SU-DHL-6 (cell line): Measurements from ENCODE around the gene TMCC3.

Experiments used
- H2AFZ ChIP-seq: fragments of 200-600 bp; sonication (generic); 2 replicates; pipeline ENCODE4 v1.6.1; 2014; ENCODE audit warnings: low read depth, mild to moderate bottlenecking, moderate library complexity, mixed read lengths, antibody characterized with exemption, low read length; ENCODE audit not compliant: severe bottlenecking
- H3F3A ChIP-seq: fragments of 200-600 bp; shearing (Covaris generic); 2 replicates; pipeline ENCODE4 v1.6.0; 2016; ENCODE audit warnings: antibody characterized with exemption, mild to moderate bottlenecking; ENCODE audit not compliant: insufficient read depth
- H3K27ac ChIP-seq: fragments of 200-600 bp; sonication (generic); 2 replicates; pipeline ENCODE4 v1.5.1; 2016; ENCODE audit warnings: low read depth, mild to moderate bottlenecking, low read length, moderate library complexity, mixed read lengths
- H3K27me3 ChIP-seq: fragments of 200-600 bp; sonication (generic), shearing (Covaris generic); 2 replicates; pipeline ENCODE4 v1.6.0; 2014; ENCODE audit warnings: mild to moderate bottlenecking, low read length
- H3K36me3 ChIP-seq: fragments of 200-600 bp; sonication (generic); 2 replicates; pipeline ENCODE4 v1.6.1; 2014; ENCODE audit warnings: mild to moderate bottlenecking, low read length, mixed read lengths
- H3K4me2 ChIP-seq: fragments of 300-600, 200-600 bp; shearing (Covaris generic), sonication (generic); 2 replicates; pipeline ENCODE4 v1.6.0; 2014; ENCODE audit warnings: low read length, low read depth, mild to moderate bottlenecking; ENCODE audit not compliant: poor library complexity, severe bottlenecking
- H3K4me3 ChIP-seq: fragments of 200-600 bp; sonication (generic); 2 replicates; pipeline ENCODE4 v1.5.1; 2014; ENCODE audit warnings: antibody characterized with exemption, low read length, mild to moderate bottlenecking, mixed read lengths; ENCODE audit not compliant: insufficient read depth, poor library complexity, severe bottlenecking
- H3K79me2 ChIP-seq: fragments of 200-600 bp; sonication (generic); 2 replicates; pipeline ENCODE4 v1.6.1; 2014; ENCODE audit warnings: mild to moderate bottlenecking, low read length, moderate library complexity; ENCODE audit not compliant: insufficient read depth
- H3K9ac ChIP-seq: fragments of 200-600 bp; sonication (generic); 2 replicates; pipeline ENCODE4 v1.7.0; 2014; ENCODE audit warnings: mild to moderate bottlenecking, low read length
- H3K9me2 ChIP-seq: fragments of 200-600 bp; sonication (generic); replicated peaks from 2 replicates; pipeline ENCODE4 v1.6.1; 2014; ENCODE audit warnings: low read length; ENCODE audit not compliant: insufficient read depth
- H3K9me3 ChIP-seq: fragments of 200-600 bp; sonication (generic); 2 replicates; pipeline ENCODE4 v1.6.1; 2014; ENCODE audit warnings: low read length, mixed read lengths; ENCODE audit not compliant: insufficient read depth
- H4K20me1 ChIP-seq: fragments of 200-600 bp; sonication (generic); 2 replicates; pipeline ENCODE4 v1.6.1; 2014; ENCODE audit warnings: low read depth, mild to moderate bottlenecking, antibody characterized with exemption, low read length, moderate library complexity, mixed read lengths
- EZH2phosphoT487 ChIP-seq: fragments of 200-600 bp; sonication (generic), shearing (Covaris generic); conservative IDR thresholded peaks from 2 replicates; pipeline ENCODE4 v1.6.1; 2018; ENCODE audit warnings: mild to moderate bottlenecking, antibody characterized with exemption, low read length, moderate library complexity, mixed read lengths
- TF ChIP-seq, protein P1 (sequence below): fragments of 200-600 bp; sonication (generic); IDR thresholded peaks from one replicate; pipeline ENCODE4 v1.5.1; 2017; ENCODE audit warnings: antibody characterized with exemption, mild to moderate bottlenecking, low read length, moderate library complexity; ENCODE audit not compliant: insufficient read depth, poor library complexity, severe bottlenecking

Gene TMCC3

DNA sequence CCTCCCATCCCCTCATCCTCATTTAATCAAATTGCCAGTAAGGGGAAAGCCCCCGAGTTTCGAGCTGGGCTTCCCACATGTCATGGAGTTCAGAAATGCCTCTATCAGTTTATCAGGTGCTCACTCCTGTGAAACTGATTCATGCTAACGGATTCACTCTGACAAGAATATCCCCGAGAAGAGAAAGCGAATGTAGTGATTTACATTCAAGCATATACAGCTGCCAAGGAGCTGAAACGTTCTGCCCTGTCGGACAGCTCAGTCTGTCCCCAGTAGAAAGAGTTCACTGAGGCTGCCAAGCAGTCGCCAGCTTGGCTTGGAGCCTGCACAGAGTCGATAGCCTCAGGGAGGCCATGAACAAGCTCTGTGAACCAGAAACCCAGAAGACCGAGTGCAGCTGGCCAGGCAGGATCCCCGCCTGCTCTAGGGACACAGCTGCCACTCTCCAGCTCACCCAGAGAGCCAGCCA lies 88.4 kb downstream of the TMCC3 start:
- H3K9me3 ChIP-seq: no peaks in the 10 kb centered on the region
- H3K36me3 ChIP-seq: no peaks in the 10 kb centered on the region
- H3K27me3 ChIP-seq: no peaks in the 10 kb centered on the region
- no peak overlapping the region for H3K4me3 ChIP-seq
- TF ChIP-seq, protein P1, sequence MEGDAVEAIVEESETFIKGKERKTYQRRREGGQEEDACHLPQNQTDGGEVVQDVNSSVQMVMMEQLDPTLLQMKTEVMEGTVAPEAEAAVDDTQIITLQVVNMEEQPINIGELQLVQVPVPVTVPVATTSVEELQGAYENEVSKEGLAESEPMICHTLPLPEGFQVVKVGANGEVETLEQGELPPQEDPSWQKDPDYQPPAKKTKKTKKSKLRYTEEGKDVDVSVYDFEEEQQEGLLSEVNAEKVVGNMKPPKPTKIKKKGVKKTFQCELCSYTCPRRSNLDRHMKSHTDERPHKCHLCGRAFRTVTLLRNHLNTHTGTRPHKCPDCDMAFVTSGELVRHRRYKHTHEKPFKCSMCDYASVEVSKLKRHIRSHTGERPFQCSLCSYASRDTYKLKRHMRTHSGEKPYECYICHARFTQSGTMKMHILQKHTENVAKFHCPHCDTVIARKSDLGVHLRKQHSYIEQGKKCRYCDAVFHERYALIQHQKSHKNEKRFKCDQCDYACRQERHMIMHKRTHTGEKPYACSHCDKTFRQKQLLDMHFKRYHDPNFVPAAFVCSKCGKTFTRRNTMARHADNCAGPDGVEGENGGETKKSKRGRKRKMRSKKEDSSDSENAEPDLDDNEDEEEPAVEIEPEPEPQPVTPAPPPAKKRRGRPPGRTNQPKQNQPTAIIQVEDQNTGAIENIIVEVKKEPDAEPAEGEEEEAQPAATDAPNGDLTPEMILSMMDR: no peak
- no peak for TF ChIP-seq EZH2phosphoT487
- no peak overlapping the region for H3K27ac ChIP-seq
- H3K79me2 ChIP-seq: no peaks in the 10 kb centered on the region
- no peak overlapping the region for H3K9ac ChIP-seq
- no peak overlapping the region for H2AFZ ChIP-seq
- H3F3A ChIP-seq: no peaks in the 10 kb centered on the region
- no peaks in the 10 kb centered on the region for H3K9me2 ChIP-seq
- H4K20me1 ChIP-seq: no peaks in the 10 kb centered on the region
- H3K4me2 ChIP-seq: no peak overlapping the region

DNA sequence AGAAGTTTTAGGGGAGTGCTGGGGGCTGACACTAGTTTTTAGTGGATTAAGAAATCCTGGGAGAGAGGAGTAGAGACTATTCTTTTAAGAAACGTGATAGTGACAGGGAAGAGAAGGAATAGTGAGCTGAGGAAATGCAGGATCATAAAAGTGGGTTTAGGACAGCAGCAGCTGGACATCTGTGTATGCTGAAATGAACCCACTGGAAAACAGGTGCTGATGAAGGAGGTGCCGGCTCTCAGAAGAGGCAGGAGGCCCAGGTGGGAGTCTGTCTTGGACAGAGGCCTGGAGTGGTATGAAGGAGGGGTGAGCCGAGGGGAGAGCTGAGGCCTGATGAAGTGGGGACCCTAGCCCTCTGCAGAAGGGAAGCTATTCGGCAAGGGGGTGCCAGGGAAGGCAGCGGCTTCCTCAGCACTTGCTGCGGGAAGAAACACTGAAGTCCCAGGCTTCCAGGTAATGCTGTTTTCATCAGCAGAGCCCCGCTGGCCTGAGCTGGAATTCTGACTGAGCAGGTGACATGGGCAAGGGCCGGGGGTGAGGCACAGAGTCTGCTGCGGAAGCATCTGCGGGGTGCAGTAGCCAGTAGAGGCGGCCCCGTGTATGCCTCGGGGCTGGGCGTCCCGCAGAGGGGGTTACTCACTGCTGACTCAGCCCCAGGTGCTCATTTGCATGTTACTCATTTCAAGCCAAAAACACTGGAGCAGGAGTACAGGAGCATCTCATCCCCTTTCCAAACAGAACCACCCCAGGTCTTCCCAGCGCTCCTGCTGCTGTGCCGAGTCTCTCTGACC lies 89.7 kb downstream of the TMCC3 start:
- no peaks in the 10 kb centered on the region for H4K20me1 ChIP-seq
- H3K9me2 ChIP-seq: no peaks in the 10 kb centered on the region
- no peak overlapping the region for H2AFZ ChIP-seq
- no peaks in the 10 kb centered on the region for H3K36me3 ChIP-seq
- H3K9me3 ChIP-seq: no peaks in the 10 kb centered on the region
- H3K4me2 ChIP-seq: no peak overlapping the region
- no peaks in the 10 kb centered on the region for H3K27me3 ChIP-seq
- no peak overlapping the region for H3K27ac ChIP-seq
- H3K9ac ChIP-seq: no peak overlapping the region
- H3K79me2 ChIP-seq: no peaks in the 10 kb centered on the region
- H3K4me3 ChIP-seq: no peak overlapping the region
- no peaks in the 10 kb centered on the region for H3F3A ChIP-seq
- TF ChIP-seq EZH2phosphoT487: no peak
- TF ChIP-seq, protein P1: no peak

DNA sequence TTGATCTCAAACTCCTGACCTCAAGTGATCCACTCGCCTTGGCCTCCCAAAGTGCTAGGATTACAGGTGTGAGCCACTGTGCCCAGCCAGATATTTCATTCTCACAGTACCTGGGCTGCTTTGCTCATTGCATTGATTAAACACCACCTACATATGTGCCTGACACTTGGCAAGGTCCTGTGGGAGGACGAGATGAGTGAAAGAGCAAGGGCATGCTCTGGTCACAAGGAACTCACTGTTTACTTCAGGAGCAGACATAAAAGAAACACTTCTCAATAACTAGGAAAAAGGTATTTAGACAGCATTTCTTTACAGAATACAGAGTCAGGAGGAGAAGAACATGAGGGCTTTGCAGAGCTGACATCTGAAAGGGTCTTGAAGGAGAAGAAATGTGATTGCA lies 91.7 kb downstream of the TMCC3 start:
- Histone ChIP-seq H3K9me2 (no peaks in the 10 kb centered on the region), H3K27me3 (no peaks in the 10 kb centered on the region), H3K79me2 (no peaks in the 10 kb centered on the region), H3K4me3 (no peak overlapping the region), H3F3A (no peaks in the 10 kb centered on the region), H2AFZ (no peak overlapping the region), H4K20me1 (no peaks in the 10 kb centered on the region), H3K36me3 (no peaks in the 10 kb centered on the region), H3K4me2 (no peak overlapping the region), H3K27ac (no peak overlapping the region), H3K9me3 (no peaks in the 10 kb centered on the region), H3K9ac (no peak overlapping the region)
- TF ChIP-seq, protein P1: no peak
- TF ChIP-seq EZH2phosphoT487: no peak
